Lower leg skin (tissue), 3 donors: ENCODE results near the gene HYAL2.

Experiments used
- POLR2A ChIP-seq, 2 donors: fragments of 450-650 bp; IDR thresholded peaks; one replicate each; pipeline ENCODE4 v1.6.1; 2016 to 2017; ENCODE audit warnings: antibody characterized with exemption in 2 of 2, mild to moderate bottlenecking in 1 of 2, moderate library complexity in 1 of 2
- TF ChIP-seq, protein P1 (sequence below), 3 donors: fragments of 450-650 bp; IDR thresholded peaks; one replicate each; pipeline ENCODE4 v1.5.1; 2016; ENCODE audit warnings: antibody characterized with exemption in 3 of 3, mild to moderate bottlenecking in 3 of 3, moderate library complexity in 2 of 3

DNA sequence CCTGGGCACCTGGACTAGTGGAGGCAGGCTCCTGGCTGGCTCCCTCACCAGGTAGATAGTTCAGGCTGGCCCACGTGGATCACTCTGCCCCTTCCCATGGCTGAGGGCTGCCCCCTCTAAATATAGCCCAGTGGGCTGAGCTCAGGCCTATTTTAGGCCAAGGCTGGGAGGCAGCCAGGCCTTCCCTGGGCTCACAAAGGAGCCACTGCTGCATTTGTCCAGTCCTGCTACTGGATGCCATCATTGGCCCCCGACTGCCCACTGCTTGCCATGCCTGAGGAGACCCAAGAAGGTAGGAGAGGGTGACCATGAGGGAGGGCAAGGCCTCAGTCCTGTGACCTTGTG is 43.7 kb downstream of the HYAL2 start, which contains the start of gene LSMEM2:
- TF ChIP-seq, protein P1, sequence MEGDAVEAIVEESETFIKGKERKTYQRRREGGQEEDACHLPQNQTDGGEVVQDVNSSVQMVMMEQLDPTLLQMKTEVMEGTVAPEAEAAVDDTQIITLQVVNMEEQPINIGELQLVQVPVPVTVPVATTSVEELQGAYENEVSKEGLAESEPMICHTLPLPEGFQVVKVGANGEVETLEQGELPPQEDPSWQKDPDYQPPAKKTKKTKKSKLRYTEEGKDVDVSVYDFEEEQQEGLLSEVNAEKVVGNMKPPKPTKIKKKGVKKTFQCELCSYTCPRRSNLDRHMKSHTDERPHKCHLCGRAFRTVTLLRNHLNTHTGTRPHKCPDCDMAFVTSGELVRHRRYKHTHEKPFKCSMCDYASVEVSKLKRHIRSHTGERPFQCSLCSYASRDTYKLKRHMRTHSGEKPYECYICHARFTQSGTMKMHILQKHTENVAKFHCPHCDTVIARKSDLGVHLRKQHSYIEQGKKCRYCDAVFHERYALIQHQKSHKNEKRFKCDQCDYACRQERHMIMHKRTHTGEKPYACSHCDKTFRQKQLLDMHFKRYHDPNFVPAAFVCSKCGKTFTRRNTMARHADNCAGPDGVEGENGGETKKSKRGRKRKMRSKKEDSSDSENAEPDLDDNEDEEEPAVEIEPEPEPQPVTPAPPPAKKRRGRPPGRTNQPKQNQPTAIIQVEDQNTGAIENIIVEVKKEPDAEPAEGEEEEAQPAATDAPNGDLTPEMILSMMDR (IDR thresholded peaks at IDR 0.05) = no peak
- no peak for TF ChIP-seq POLR2A (IDR thresholded peaks at IDR 0.05)
